GM04504 (cell line): ENCODE results near the gene SLC44A5.
"Not testable (repeated sequence)": the region's sequence is repeated elsewhere in the genome, so short reads cannot be mapped to it uniquely, and the experiment has no call there.

Experiments used
- DNase-seq: peaks from one replicate; pipeline ENCODE4 v3.0.0-alpha.2; 2012; ENCODE audit warnings: low read depth

The SLC44A5 gene

DNA sequence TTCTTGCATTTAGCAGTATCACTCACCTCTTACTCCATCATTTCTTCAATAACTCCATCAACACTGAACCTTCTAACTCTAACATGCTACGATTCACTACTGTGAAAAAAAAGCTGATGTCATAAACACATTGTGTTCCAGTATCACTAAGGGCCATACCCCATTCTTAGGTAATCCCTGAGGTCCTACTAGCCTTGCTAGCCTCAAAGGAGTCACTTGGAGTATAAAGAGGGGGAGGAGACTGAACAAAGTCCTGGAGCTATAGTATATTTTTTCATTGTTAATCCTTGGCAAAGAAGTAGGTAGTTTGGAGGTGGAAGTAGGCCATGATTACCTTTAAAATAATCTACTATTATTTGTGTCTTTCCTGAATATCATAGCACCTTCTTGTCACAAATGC is at the start of gene SLC44A5:
SLC44A5 (minus strand) TSS at position 101 of the 400 bp plus-strand sequence. CDS start 69,667 bp downstream, outside the sequence.
- no peak for DNase-seq

GRCh38 chr1:75655931-75656330 is 45.0 kb upstream of the SLC44A5 start:
- DNase-seq: no peak

- DNase-seq: not testable (repeated sequence)
These were observed 36.3 kb upstream of the SLC44A5 start for GRCh38 chr1:75647183-75647582.

DNA sequence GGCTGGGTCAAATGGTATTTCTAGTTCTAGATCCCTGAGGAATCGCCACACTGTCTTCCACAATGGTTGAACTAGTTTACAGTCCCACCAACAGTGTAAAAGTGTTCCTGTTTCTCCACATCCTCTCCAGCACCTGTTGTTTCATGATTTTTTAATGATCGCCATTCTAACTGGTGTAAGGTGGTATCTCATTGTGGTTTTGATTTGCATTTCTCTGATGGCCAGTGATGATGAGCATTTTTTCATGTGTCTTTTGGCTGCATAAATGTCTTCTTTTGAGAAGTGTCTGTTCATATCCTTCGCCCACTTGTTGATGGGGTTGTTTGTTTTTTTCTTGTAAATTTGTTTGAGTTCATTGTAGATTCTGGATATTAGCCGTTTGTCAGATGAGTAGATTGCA is 34.2 kb upstream of the SLC44A5 start:
- DNase-seq: not testable (repeated sequence)

DNA sequence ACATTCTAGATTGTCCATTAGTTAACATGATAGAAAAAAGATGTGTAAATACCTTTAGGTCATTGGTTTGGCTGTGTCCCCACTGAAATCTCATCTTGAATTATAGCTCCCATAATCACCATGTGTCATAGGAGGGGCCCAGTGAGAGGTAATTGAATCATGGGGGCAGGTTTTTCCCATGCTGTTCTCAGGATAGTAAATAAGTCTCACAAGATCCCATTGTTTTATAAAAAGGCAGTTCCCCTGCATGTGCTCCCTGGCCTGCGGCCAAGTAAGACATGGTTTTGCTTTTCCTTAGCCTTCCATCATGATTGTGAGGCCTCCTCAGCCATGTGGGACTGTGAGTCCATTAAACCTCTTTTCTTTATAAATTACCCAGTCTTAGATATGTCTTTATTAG is 32.5 kb upstream of the SLC44A5 start:
- no peak for DNase-seq

GRCh38 chr1:75641325-75641724 is 30.4 kb upstream of the SLC44A5 start:
- no peak for DNase-seq

GRCh38 chr1:75640137-75640536 is 29.2 kb upstream of the SLC44A5 start:
- DNase-seq: no peak

- DNase-seq: no peak
These were observed 21.5 kb upstream of the SLC44A5 start for GRCh38 chr1:75632350-75632949.

- no peak for DNase-seq
These were observed 20.1 kb upstream of the SLC44A5 start for GRCh38 chr1:75630998-75631397.

GRCh38 chr1:75630004-75630594 is 19.2 kb upstream of the SLC44A5 start:
- DNase-seq: no peak

DNA sequence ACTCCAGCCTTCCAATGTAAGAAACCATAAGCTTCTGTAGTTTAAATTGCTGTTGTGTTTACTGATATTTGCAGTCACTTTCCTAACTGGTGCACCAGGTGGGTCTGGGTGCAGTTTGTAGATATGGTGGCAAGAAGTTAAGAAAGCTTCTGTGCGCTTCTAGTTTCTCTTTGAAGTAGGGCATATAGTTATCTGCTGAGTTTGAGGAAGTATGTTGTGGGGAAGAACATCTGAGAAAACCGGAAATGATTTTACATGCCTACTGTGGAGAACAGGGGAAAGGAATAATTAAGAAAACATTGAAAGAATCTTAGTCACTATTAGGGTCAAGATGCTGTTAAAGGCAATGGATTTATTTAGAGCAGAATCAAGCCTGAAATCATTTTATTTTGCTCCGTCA is 14.9 kb upstream of the SLC44A5 start:
- no peak for DNase-seq

GRCh38 chr1:75618382-75618781 is 7.5 kb upstream of the SLC44A5 start:
- no peak for DNase-seq

- no peak for DNase-seq
These were observed 5.8 kb upstream of the SLC44A5 start for GRCh38 chr1:75616436-75617433.

GRCh38 chr1:75615613-75616435 is 4.9 kb upstream of the SLC44A5 start:
- no peak for DNase-seq

GRCh38 chr1:75614399-75614756 is 3.5 kb upstream of the SLC44A5 start:
- no peak for DNase-seq

GRCh38 chr1:75613916-75614315 is 3.0 kb upstream of the SLC44A5 start:
- no peak for DNase-seq

GRCh38 chr1:75612976-75613375 is 2.1 kb upstream of the SLC44A5 start:
- no peak for DNase-seq

- DNase-seq: no peak
These were observed 8.4 kb downstream of the SLC44A5 start for GRCh38 chr1:75602486-75602885.

DNA sequence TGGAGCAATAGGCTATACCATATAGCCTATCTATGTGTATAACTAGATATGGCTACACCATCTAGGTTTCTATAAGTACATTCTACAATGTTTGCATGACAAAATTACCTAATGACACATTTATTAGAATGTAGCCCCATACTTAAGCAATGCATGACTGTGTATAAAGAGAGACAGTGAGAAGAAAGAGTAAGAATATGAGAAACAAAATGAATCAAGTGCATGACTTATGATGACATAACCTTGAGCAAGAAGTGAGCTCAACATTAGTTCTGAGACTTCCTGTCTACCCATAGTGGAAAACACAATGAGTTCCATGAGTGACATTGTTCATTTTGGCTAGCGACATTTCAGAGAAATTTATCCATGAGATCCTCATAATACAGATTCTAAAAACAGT is 10.1 kb downstream of the SLC44A5 start:
- DNase-seq: no peak

DNA sequence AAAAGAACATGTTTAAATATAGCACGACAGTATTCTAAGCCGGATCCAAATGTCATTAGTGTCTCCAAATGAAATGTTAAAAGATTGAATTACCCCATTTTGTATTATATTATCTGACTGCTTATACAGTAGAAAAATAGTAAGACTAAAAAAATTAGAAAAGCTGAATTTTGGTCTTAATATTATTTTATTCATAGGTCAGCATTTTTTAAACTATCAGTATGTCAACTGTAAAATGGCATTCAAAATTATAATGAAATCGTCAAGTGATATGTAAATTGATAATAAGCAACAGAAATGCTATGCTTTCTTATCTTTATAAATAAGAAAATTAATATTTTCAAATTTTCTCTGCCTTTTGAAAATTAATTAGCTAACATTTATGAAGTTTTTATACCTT is 16.6 kb downstream of the SLC44A5 start:
- no peak for DNase-seq

DNA sequence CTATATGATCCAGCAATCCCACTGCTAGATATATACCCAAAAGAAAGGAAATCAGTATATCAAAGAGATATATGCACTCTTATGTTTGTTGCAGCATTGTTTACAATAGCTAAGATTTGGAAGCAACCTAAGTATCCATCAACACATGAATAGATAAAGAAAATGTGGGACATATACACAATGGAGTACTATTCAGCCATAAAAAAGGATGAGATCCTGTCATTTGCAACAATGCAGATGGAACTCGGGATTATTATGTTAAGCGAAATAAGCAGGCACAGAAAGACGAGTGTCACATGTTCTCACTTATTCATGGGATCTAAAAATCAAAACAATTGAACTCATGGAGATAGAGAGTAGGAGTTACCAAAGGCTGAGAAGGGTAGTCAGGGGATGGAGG is 17.5 kb downstream of the SLC44A5 start:
- DNase-seq: not testable (repeated sequence)

GRCh38 chr1:75589637-75590036 is 21.3 kb downstream of the SLC44A5 start:
- DNase-seq: no peak
